Putamen (tissue), 1 donor: ENCODE data around the gene CCL25.
"Not testable (repeated sequence)": the region's sequence is repeated elsewhere in the genome, so short reads cannot be mapped to it uniquely, and the experiment has no call there.

Experiments used
- DNase-seq: peaks from one replicate; pipeline ENCODE4 v3.0.0-alpha.2; 2016; ENCODE audit warnings: low spot score

CCL25 gene

GRCh38 chr19:8085598-8086408 lies 33.2 kb downstream of the CCL25 start:
- DNase-seq = no peak

- DNase-seq = no peak
These were observed 34.3 kb downstream of the CCL25 start for GRCh38 chr19:8086849-8087248.

DNA sequence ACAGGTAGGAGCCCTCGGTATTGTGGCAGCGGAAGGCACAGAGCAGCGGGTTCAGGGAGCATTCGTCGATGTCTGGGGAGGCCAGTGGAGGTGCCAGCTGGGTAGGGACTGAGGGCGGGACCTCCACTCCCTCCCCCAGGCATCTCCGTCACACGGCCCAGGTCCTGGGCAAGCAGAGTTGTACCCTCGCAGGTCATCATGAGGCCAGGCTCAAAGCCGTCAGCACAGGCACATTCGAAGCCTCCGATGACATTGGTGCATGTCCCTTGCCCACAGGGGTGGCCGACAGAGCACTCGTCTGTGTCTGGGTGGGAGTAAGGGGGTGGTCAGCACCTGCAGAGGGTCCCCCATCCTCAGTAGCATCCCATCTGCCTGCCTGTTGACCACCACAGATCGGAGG lies 35.3 kb downstream of the CCL25 start:
- DNase-seq = no peak

GRCh38 chr19:8088752-8089663 lies 36.4 kb downstream of the CCL25 start:
- no peak for DNase-seq

GRCh38 chr19:8089664-8090601 lies 37.4 kb downstream of the CCL25 start:
- no peak for DNase-seq

- no peak for DNase-seq
These were observed 38.4 kb downstream of the CCL25 start for GRCh38 chr19:8090950-8091349.

DNA sequence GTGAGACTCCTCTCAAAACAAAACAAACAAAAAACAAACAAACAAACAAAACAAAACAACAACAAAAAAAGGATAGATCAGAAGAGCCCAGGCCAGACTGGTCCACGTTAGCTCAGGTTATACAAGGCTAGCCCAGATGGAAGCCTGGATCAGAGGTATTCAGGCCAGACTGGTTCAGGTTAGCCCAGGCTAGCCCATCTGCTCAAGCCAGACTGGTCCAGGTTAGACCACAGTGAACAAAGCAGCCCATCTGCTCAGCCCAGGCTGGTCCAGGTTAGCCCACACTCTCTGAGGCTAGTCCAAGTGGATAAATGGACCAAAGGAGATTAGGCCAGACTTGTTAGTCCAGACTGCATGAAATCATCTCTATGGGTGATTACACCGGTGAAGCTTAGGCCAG lies 41.2 kb downstream of the CCL25 start:
- DNase-seq = no peak

DNA sequence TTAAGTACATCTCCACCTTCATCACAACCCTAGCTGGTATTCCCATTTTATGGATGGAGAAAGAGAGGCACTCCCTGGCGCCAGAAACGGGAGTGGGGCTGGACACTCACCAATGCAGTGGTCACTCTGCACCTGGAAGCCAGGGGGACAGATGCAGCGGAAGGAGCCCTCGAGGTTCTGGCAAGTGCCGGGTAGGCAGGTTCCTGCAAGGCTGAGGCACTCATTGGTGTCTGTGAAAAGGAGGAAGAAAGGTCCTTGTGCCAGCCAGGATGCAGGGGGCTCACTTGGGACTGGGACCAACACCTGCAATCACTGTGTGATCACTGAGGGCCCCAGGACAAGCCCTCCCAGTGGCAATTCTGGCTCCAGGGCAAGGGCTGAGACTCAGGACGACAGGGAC lies 41.8 kb downstream of the CCL25 start:
- no peak for DNase-seq

DNA sequence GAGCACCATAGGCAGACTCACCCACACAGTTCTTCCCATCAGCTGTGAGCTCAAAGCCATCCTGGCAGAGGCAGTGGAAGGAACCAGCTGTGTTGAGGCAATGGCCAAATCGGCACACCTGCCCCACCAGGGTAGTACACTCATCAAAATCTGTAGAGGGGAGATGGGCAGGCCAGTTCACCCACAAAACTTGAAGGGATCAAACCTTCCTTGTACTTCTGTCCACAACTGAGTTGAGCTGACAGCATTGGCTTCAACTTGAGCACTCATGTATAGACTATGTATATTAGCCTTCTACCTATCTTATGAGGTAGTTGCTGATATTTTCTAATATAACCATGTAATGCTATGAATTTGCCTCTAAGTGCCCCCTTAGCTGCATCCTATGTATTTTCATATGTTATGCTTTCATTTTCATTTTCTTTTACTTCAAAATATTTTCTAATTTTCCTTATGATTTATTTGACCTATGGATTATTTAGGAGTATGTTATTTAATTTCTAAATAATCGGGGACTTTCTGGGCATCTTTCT lies 42.9 kb downstream of the CCL25 start:
- no peak for DNase-seq

- no peak for DNase-seq
These were observed 43.5 kb downstream of the CCL25 start for GRCh38 chr19:8096071-8096470.

DNA sequence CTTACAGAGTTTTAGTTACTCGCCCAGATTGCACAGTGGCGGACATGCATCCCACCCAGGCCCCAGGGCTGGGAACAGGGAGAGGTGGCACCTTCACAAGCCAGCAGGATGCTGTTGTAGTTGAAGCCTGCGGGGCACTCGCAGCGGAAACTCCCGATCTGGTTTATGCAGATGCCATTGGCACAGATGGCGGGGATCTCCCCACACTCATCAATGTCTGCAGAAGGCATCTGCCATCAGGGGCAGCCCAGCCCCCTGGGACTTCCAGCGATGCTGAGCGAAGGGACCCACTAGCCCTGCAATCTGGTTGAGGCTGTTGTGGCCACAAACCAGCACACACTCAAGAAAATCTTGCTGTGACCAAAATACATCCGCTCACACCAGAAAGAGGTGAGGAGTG lies 44.6 kb downstream of the CCL25 start:
- DNase-seq = no peak

GRCh38 chr19:8097681-8098567 lies 45.4 kb downstream of the CCL25 start:
- DNase-seq = no peak

GRCh38 chr19:8101311-8101710 lies 48.8 kb downstream of the CCL25 start:
- DNase-seq = no peak

DNA sequence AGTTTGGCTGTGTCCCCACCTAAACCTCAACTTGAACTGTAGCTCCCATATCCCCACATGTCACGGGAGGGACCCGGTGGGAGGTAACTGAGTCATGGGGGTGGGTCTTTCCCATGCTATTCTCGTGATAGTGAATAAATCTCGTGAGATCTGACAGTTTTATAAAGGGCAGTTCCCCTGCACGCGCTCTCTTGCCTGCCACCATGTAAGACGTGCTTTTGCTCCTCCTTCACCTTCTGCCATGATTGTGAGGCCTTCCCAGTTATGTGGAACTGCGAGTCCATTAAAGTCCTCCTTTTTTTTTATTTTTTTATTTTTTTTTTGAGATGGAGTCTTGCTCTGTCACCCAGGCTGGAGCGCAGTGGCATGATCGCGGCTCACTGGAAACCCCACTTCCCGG lies 49.4 kb downstream of the CCL25 start:
- not testable (repeated sequence) for DNase-seq

DNA sequence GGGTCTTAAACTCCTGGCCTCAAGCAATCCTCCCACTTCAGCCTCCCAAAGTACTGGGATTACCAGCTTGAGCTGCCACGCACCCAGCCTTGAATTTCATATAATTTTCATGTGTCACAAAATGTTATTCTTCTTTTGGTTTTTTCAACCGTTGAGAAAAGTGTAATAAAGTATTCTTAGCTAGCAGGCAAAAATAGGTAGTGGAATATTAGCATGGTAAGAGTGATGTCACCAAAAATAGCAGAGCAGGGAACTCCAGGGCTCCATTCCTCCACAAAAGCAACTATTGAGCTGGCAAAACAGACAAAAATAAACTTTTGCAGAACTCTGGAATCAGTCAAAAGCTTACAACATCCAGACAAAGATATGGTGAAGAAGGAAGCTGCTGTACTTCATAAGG lies 52.9 kb downstream of the CCL25 start:
- DNase-seq = peak; percentile 60

- DNase-seq = no peak
These were observed 54.8 kb downstream of the CCL25 start for GRCh38 chr19:8107301-8107903.

DNA sequence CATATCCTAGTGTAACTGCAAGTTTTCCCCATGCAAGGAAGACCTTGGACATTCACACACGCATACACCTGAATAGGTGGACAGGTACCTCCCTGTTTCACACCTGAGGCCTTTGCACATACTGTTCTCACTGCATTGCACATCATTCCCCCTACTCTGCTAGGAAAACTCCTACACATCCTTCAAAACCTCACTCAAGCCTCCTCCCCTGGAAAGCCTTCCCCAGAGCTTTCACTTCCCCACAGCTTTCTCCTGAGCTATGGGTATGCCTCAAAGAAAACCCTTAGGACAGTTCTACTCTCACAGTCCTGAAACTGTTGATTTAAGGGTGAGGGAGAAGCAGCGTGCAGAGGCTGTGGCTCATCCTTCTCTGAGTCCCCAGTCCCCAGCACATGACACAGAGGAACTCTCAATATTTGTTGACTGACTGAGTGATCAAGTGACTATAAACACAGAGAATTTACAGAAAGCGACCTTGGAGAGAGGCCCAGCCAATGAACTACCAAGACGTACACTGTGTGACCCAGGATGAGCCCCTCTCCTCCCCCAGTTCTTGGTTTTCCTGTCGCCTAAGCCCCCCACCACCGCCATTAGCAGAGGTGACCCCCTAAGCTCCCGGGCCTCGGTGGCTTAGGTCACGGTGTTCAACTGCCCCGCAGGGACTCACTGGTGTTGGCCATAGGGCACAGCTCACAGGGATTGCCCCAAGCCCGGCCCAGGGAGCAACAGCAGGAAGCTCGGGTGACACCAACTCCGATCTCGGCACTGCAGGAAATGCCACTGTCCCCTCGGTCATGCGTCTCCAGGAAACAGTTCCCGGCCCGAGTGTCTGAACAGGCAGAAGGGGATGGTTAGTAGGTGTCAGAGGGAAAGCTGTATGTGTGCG lies 56.2 kb downstream of the CCL25 start:
- no peak for DNase-seq

DNA sequence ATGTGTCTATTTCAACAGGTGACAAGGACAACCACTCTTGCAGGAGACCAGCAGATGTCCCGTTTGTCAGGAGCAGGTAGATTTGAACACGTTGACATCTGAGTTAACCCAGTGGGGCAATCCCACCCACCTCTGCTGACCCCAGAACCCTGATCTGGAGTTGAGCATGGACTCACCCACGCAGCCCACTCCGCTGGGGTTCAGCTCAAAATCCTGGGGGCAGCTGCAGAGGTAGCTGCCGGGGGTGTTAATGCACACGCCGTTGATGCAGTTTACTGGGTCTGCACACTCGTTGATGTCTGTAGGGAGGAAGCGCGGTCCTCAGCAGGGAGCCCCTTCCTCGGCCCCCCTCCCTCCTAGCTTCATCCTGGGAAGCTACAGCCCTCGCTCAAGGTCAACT lies 56.9 kb downstream of the CCL25 start:
- DNase-seq = no peak
